K562 (cell line): ENCODE results near the gene SNAPC2. TPM values are rescaled to one million over a fixed set of nuclear protein-coding genes. Genes with fewer than 3 reads are reported as not detected.

Source experiments
- ATAC-seq: fragments of 200-7000 bp; cut with Tn5 transposase; 3 replicates; pipeline ENCODE4 v1.9.1; 2020; ENCODE audit warnings: moderate library complexity
- BruUV-seq: library from RNA; stranded (reverse); fragments of 400-500 nt; replicated peaks from 2 replicates; lab custom pipeline; 2021; lab: Mats Ljungman, UMichigan
- CTCF ChIA-PET: fragments of 300-600 bp; formaldehyde crosslinking; extraction: SDS; loops from one replicate; lab custom pipeline; 2021; ENCODE audit warnings: low intra/inter-chr PET ratio; lab: Yijun Ruan, JAX
- POLR2A ChIA-PET: fragments of 300-600, 350-650 bp; sonication (Branson Sonifier 250); formaldehyde crosslinking; extraction: SDS; loops from one replicate; lab custom pipeline; 2021; ENCODE audit warnings: antibody characterized with exemption, inconsistent platforms; lab: Yijun Ruan, JAX
- DNase-seq, 4 experiments: peaks; one replicate each; pipeline versions ENCODE4 v3.0.0 to v3.0.0-alpha.2; 2011 to 2018; ENCODE audit warnings: low spot score in 3 of 4, mixed read lengths in 3 of 4; ENCODE audit errors: extremely low read depth in 1 of 4
- FAIRE-seq: peaks from 2 replicates; lab custom pipeline; 2011; peaks lifted over from hg19 to GRCh38; lab: Jason Lieb, UNC
- H2AFZ ChIP-seq: 2 replicates; pipeline ENCODE4 v1.6.0; 2011; ENCODE audit warnings: low read depth, low read length, control low read depth, inconsistent platforms
- H3K27ac ChIP-seq: fragments of 200-600 bp; 3 replicates; pipeline ENCODE4 v1.8.0; 2011; ENCODE audit warnings: low read depth, mild to moderate bottlenecking, control low read depth, inconsistent platforms, low read length, moderate library complexity, mixed read lengths; ENCODE audit errors: extremely low read depth
- H3K27me3 ChIP-seq, 2 experiments: fragments of 300-600 bp in 1 of 2; 2 replicates in 1 of 2; 3 replicates in 1 of 2; pipeline versions ENCODE4 v1.6.0 to v1.8.0; 2011; ENCODE audit warnings: inconsistent platforms in 2 of 2, low read length in 2 of 2, mild to moderate bottlenecking in 1 of 2, mixed read lengths in 1 of 2, moderate library complexity in 1 of 2; ENCODE audit not compliant: control insufficient read depth in 2 of 2, insufficient read depth in 2 of 2
- H3K36me3 ChIP-seq: fragments of 300-600 bp; 3 replicates; pipeline ENCODE4 v1.8.0; 2011; ENCODE audit warnings: mild to moderate bottlenecking, low read length, inconsistent platforms; ENCODE audit not compliant: control insufficient read depth, insufficient read depth
- H3K4me1 ChIP-seq, 2 experiments: fragments of 200-600 bp in 1 of 2; replicated peaks in 1 of 2; 2 replicates in 1 of 2; 3 replicates in 1 of 2; pipeline versions ENCODE4 v1.5.1 to v1.8.0; 2011; ENCODE audit warnings: inconsistent platforms in 2 of 2, low read length in 2 of 2, mild to moderate bottlenecking in 1 of 2, mixed read lengths in 1 of 2, moderate library complexity in 1 of 2; ENCODE audit not compliant: control insufficient read depth in 2 of 2, insufficient read depth in 2 of 2
- H3K4me2 ChIP-seq: 2 replicates; pipeline ENCODE4 v1.6.1; 2011; ENCODE audit warnings: low read length, control low read depth, inconsistent platforms, mixed read lengths; ENCODE audit not compliant: insufficient read depth
- H3K4me3 ChIP-seq: fragments of 200-600 bp; sonication (generic), shearing (Covaris generic); 2 replicates; pipeline ENCODE4 v1.5.1; 2016; ENCODE audit warnings: control low read depth, inconsistent platforms
- H3K79me2 ChIP-seq: fragments of 200-600 bp; 3 replicates; pipeline ENCODE4 v1.8.0; 2011; ENCODE audit warnings: low read length, inconsistent platforms; ENCODE audit not compliant: control insufficient read depth, insufficient read depth
- H3K9ac ChIP-seq, 2 experiments: 2 replicates each; pipeline versions ENCODE4 v1.6.0 to v1.6.1; 2011; ENCODE audit warnings: low read depth in 2 of 2, low read length in 2 of 2, control low read depth in 1 of 2, inconsistent platforms in 1 of 2, mild to moderate bottlenecking in 1 of 2, mixed read lengths in 1 of 2; ENCODE audit not compliant: insufficient read depth in 1 of 2
- H3K9me1 ChIP-seq: one replicate; pipeline ENCODE4 v1.6.0; 2011; ENCODE audit warnings: inconsistent platforms, mild to moderate bottlenecking, low read length, moderate library complexity; ENCODE audit not compliant: control insufficient read depth, insufficient read depth
- H3K9me3 ChIP-seq: replicated peaks from 2 replicates; pipeline ENCODE4 v1.5.1; 2011; ENCODE audit warnings: low read depth, low read length, inconsistent platforms; ENCODE audit not compliant: control insufficient read depth, insufficient read depth
- H4K20me1 ChIP-seq: replicated peaks from 2 replicates; pipeline ENCODE4 v1.6.1; 2011; ENCODE audit warnings: low read length, inconsistent platforms, mixed read lengths; ENCODE audit not compliant: control insufficient read depth, insufficient read depth
- POLR2A ChIP-seq: fragments of 450-650 bp; conservative IDR thresholded peaks from 2 replicates; pipeline ENCODE4 v1.6.1; 2016
- POLR2G ChIP-seq: fragments of 200-400 bp; formaldehyde crosslinking; IDR thresholded peaks from 2 replicates; pipeline ENCODE4 v1.6.1; 2017; ENCODE audit warnings: low read depth, mild to moderate bottlenecking, antibody characterized with exemption, low read length, moderate library complexity
- RBFOX2 ChIP-seq: fragments of 200-400 bp; formaldehyde crosslinking; IDR thresholded peaks from 2 replicates; pipeline ENCODE4 v1.6.1; 2017; ENCODE audit warnings: low read depth, mild to moderate bottlenecking, low read length, moderate library complexity
- SMARCA5 ChIP-seq: fragments of 450-650 bp; IDR thresholded peaks from 2 replicates; pipeline ENCODE4 v1.6.1; 2016
- ZNF121 ChIP-seq: sonication (generic); formaldehyde crosslinking; conservative IDR thresholded peaks from 2 replicates; pipeline ENCODE4 v1.8.0; 2022; ENCODE audit warnings: missing genetic modification reagents
- WGBS: fragments of 100-300 bp; shearing (Covaris generic); methylation state at CpG from one replicate; pipeline ENCODE4 v1.1.6; 2016; ENCODE audit warnings: low coverage, mixed read lengths; ENCODE audit not compliant: insufficient coverage; ENCODE audit errors: missing lambda C conversion rate; 5-methylcytosine and 5-hydroxymethylcytosine counted together
- in situ Hi-C: fragments of 300-500 bp; cut with MboI; formaldehyde crosslinking; loops from 4 replicates; pipeline ENCODE4 v1.15.0; 2018; ENCODE audit warnings: inconsistent platforms, mixed read lengths
- intact Hi-C: fragments of 100-400 bp; cut with micrococcal nuclease; formaldehyde crosslinking; loops from 2 replicates; pipeline ENCODE4 v1.14.2; 2022
- polyA plus RNA-seq, 8 experiments: library from polyadenylated mRNA; depleted of rRNA in 4 of 8; stranded (reverse) in 5 of 8; unstranded in 3 of 8; fragments of >200 nt; fragmentation: Nextera tagmentation in 2 of 8; fragmentation: Illumina TruSeq in 1 of 8; extraction: Ambion mirVana in 2 of 8; extraction: Trizol in 1 of 8; gene quantifications; 2 replicates each; pipeline versions ENCODE4 v1.2.1 to v1.2.3, GENCODE V29; 2011 to 2014; ENCODE audit warnings: inconsistent platforms in 1 of 8, missing spikeins in 1 of 8
- total RNA-seq, 7 experiments: library from RNA; depleted of rRNA in 6 of 7; stranded (reverse); fragments of >200 nt in 6 of 7; fragmentation: Illumina TruSeq in 2 of 7; extraction: Trizol in 2 of 7; gene quantifications; 2 replicates each; pipeline versions ENCODE4 v1.2.1 to v1.2.3, GENCODE V29; 2011 to 2021; ENCODE audit warnings: low replicate concordance in 1 of 7
- TF ChIP-seq, protein P1 (sequence below): fragments of 250-450 bp; sonication (Bioruptor Pico); IDR thresholded peaks from 2 replicates; pipeline ENCODE4 v1.5.0; 2021; ENCODE audit warnings: mild to moderate bottlenecking, borderline replicate concordance
- TF ChIP-seq, protein P2 (sequence below): sonication (generic); formaldehyde crosslinking; IDR thresholded peaks from 2 replicates; pipeline ENCODE4 v1.8.1; 2023; ENCODE audit warnings: mild to moderate bottlenecking, missing genetic modification reagents

The SNAPC2 gene
- total and polyA plus RNA-seq, 9 of the 15 experiments (the other 6 are each of a cell fraction or from before 2014, with no cell fraction given), result 0.59 to 45.1 (median 15.3) TPM

DNA sequence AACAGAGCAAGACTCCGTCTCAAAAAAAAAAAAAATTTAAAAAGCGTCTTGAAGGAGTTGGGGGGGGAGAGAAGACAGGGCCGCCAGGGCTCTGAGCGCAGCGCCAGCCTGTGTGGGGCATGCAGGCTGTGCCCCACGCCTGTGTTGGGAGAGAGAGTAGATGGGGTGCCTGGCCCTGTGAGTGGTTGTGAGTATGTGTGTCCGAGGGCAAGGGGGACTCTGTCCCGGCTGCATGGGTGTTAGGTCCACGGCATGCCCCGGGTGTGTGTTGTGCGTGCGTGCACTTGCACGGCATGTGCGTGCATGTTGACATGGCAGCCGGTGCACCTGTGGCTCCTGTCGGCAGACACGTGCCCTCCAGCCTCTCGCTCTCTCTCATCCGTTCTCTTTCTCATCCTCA lies 13.0 kb upstream of the SNAPC2 start:
- H3K9ac ChIP-seq, result peak overlapping the region in 1 of 2 experiments; percentile 60; a peak in 1 of 4 replicates
- no peaks in the 10 kb centered on the region for H3K9me3 ChIP-seq
- intact Hi-C loops (no loop called here), in situ Hi-C loops (no loop called here)
- H4K20me1 ChIP-seq, result no peaks in the 10 kb centered on the region
- no peaks in the 10 kb centered on the region for H3K27me3 ChIP-seq
- peaks cover 13 to 86% of the 10 kb centered on the region in 2 experiments; a peak in 4 of 5 replicates for H3K4me1 ChIP-seq
- no peak overlapping the region; the same call in 2 of the 3 replicates for H3K27ac ChIP-seq
- H3K36me3 ChIP-seq, result peaks cover 52% of the 10 kb centered on the region; the same call in 2 of the 3 replicates
- POLR2A ChIA-PET, result interaction anchor here (1.6 kb wide), 1 partner anchor 13 kb away, joined by 3 read pairs; the partner anchor contains the start of gene SNAPC2
- no peak for FAIRE-seq
- H3K4me3 ChIP-seq, result no peak overlapping the region
- DNase-seq, result no peak
- no peak overlapping the region for H3K4me2 ChIP-seq
- 89% methylated on average over 12 of the region's 19 CpGs for WGBS
- peaks cover 54% of the 10 kb centered on the region for H3K79me2 ChIP-seq
- no peak overlapping the region for H2AFZ ChIP-seq
- peaks cover 7% of the 10 kb centered on the region for H3K9me1 ChIP-seq
- ATAC-seq, result no peak
- TF ChIP-seq POLR2G, result peak; percentile 53; the same call in 1 of the 2 replicates
- TF ChIP-seq POLR2A, result peak; percentile 32; the same call in 1 of the 2 replicates
- TF ChIP-seq, protein P1, sequence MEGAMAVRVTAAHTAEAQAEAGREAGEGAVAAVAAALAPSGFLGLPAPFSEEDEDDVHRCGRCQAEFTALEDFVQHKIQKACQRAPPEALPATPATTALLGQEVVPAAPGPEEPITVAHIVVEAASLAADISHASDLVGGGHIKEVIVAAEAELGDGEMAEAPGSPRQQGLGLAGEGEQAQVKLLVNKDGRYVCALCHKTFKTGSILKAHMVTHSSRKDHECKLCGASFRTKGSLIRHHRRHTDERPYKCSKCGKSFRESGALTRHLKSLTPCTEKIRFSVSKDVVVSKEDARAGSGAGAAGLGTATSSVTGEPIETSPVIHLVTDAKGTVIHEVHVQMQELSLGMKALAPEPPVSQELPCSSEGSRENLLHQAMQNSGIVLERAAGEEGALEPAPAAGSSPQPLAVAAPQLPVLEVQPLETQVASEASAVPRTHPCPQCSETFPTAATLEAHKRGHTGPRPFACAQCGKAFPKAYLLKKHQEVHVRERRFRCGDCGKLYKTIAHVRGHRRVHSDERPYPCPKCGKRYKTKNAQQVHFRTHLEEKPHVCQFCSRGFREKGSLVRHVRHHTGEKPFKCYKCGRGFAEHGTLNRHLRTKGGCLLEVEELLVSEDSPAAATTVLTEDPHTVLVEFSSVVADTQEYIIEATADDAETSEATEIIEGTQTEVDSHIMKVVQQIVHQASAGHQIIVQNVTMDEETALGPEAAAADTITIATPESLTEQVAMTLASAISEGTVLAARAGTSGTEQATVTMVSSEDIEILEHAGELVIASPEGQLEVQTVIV, result no peak
- peak; percentile 51; the same call in 1 of the 2 replicates for TF ChIP-seq RBFOX2
- no peak for TF ChIP-seq SMARCA5
- TF ChIP-seq, protein P2, sequence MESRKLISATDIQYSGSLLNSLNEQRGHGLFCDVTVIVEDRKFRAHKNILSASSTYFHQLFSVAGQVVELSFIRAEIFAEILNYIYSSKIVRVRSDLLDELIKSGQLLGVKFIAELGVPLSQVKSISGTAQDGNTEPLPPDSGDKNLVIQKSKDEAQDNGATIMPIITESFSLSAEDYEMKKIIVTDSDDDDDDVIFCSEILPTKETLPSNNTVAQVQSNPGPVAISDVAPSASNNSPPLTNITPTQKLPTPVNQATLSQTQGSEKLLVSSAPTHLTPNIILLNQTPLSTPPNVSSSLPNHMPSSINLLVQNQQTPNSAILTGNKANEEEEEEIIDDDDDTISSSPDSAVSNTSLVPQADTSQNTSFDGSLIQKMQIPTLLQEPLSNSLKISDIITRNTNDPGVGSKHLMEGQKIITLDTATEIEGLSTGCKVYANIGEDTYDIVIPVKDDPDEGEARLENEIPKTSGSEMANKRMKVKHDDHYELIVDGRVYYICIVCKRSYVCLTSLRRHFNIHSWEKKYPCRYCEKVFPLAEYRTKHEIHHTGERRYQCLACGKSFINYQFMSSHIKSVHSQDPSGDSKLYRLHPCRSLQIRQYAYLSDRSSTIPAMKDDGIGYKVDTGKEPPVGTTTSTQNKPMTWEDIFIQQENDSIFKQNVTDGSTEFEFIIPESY (CRISPR knock-in tag), result peak; percentile 55; the same call in 1 of the 2 replicates
- 0 out of 2 replicates have a peak, but pooled peaks have one; percentile 10 for TF ChIP-seq ZNF121 (CRISPR knock-in tag)
- no TSS peak for BruUV-seq
- CTCF ChIA-PET, result no interaction called here
